ENCODE results near the gene C9orf78. TPM values are rescaled to one million over a fixed set of nuclear protein-coding genes. Genes with fewer than 3 reads are reported as not detected.

The C9orf78 gene
- total and polyA plus RNA-seq, 2 donors (not counting 1 experiment from before 2014, with no cell fraction given) = 39.8 to 88.6 TPM

DNA sequence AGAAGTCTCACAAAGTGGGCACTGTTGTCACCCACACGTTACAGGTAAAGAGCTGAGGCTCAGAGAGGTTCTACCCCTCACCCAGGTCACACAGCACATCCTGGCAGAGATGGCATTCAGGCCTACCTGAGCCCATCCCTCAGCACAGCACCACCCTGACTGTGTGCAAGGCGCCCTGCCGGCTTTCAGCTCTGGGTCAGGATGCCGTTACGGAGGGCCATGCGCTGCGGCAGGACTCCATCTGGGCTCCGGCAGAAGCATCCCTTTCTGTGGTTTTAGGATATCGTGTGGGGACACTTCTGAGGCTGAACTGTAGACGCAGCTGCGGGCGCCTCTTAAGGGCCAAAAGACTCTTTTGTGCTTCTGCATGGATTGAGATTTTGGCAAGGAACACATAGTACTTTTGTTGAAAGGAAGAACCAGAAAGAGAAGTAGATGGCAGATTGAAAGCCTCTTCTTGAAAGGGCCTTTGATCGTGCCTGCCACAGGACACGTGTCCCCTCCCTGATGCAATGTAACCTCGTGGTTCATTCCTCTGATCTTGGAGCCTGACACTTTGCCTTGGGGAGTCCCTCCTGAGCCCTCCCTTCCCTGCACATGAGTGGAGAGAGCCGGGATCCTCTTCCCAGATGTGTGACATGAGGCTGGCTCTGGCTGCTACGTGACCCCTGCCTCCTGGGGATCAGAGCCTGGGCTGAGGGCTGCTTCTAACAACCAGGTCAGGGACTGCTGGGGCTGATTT lies 31.5 kb upstream of the C9orf78 start:
- Histone ChIP-seq H3K4me1 (ENCODE audit: control insufficient read depth, extremely low read depth, insufficient read depth, low read length) (no peaks in the 10 kb centered on the region), H3K27ac (ENCODE audit: insufficient read depth, low read length) (no peak overlapping the region), H3K27me3 (ENCODE audit: control insufficient read depth, insufficient read depth, low read length) (no peaks in the 10 kb centered on the region), H3K36me3 (ENCODE audit: control insufficient read depth, insufficient read depth, low read length) (no peaks in the 10 kb centered on the region), H4K20me1 (ENCODE audit: control insufficient read depth, extremely low read depth, insufficient read depth, low read length) (no peaks in the 10 kb centered on the region), H3K79me2 (ENCODE audit: control insufficient read depth, insufficient read depth, low read length) (no peaks in the 10 kb centered on the region), H3K9ac (ENCODE audit: insufficient read depth, low read length) (no peak overlapping the region), H2AFZ (ENCODE audit: low read length) (no peak overlapping the region), H3K4me3 (replicated peaks in 1 of 4; ENCODE audit: control extremely low read depth in 1 of 4, insufficient read depth in 1 of 4, low read depth in 3 of 4, low read length in 4 of 4) (no peak overlapping the region), H3K9me3 (ENCODE audit: control insufficient read depth, insufficient read depth, low read depth, low read length) (no peaks in the 10 kb centered on the region), H3K4me2 (ENCODE audit: extremely low read depth, insufficient read depth, low read length) (no peak overlapping the region)
- DNase-seq (ENCODE audit: low read depth in 2 of 2) = no peak
- TF ChIP-seq, protein P1, sequence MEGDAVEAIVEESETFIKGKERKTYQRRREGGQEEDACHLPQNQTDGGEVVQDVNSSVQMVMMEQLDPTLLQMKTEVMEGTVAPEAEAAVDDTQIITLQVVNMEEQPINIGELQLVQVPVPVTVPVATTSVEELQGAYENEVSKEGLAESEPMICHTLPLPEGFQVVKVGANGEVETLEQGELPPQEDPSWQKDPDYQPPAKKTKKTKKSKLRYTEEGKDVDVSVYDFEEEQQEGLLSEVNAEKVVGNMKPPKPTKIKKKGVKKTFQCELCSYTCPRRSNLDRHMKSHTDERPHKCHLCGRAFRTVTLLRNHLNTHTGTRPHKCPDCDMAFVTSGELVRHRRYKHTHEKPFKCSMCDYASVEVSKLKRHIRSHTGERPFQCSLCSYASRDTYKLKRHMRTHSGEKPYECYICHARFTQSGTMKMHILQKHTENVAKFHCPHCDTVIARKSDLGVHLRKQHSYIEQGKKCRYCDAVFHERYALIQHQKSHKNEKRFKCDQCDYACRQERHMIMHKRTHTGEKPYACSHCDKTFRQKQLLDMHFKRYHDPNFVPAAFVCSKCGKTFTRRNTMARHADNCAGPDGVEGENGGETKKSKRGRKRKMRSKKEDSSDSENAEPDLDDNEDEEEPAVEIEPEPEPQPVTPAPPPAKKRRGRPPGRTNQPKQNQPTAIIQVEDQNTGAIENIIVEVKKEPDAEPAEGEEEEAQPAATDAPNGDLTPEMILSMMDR (conservative IDR thresholded peaks at IDR 0.05 in 1 of 2, IDR thresholded peaks at IDR 0.05 in 1 of 2; ENCODE audit: low read depth in 1 of 2, low read length in 2 of 2) = no peak
- TF ChIP-seq EZH2 (IDR thresholded peaks at IDR 0.05; ENCODE audit: low read length, missing control alignments) = no peak

DNA sequence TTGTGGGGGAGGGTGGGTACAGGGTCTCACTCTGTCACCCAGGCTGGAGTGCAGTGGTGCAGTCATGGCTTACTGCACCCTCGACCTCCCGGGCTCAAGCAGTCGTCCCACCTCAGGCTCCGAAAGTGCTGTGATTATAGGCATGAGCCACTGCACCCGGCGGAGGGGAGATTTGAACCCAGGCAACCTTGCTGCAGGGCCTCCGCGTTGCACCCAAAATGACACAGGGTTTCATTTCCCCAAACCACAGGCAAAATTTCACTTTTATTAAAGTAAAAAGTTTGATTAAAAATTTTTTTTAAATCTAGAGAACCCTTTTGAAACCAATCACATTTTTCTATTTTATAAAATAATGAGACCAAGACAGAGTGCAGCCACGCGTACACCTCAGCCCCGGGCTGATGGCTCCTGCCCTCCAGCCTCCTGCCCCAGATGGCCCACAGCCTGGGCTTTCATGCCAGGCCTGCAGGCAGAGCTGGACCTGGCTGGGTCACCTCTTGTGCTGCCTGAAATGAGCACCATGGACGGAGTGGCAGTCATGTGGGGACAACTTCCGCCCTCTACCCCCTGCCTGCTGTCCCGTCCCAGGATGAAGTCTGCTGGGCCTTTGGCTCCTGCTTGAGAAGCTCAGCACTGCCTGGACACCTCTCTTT lies 30.7 kb upstream of the C9orf78 start:
- TF ChIP-seq, protein P1 (conservative IDR thresholded peaks at IDR 0.05 in 1 of 2, IDR thresholded peaks at IDR 0.05 in 1 of 2; ENCODE audit: low read depth in 1 of 2, low read length in 2 of 2) = no peak
- TF ChIP-seq EZH2 (IDR thresholded peaks at IDR 0.05; ENCODE audit: low read length, missing control alignments) = no peak
- H4K20me1 ChIP-seq (ENCODE audit: control insufficient read depth, extremely low read depth, insufficient read depth, low read length) = no peaks in the 10 kb centered on the region
- no peak overlapping the region for H3K4me3 ChIP-seq (replicated peaks in 1 of 4; ENCODE audit: control extremely low read depth in 1 of 4, insufficient read depth in 1 of 4, low read depth in 3 of 4, low read length in 4 of 4)
- no peak for DNase-seq (ENCODE audit: low read depth in 2 of 2)
- no peaks in the 10 kb centered on the region for H3K36me3 ChIP-seq (ENCODE audit: control insufficient read depth, insufficient read depth, low read length)
- no peak overlapping the region for H2AFZ ChIP-seq (ENCODE audit: low read length)
- H3K27ac ChIP-seq (ENCODE audit: insufficient read depth, low read length) = no peak overlapping the region
- no peak overlapping the region for H3K4me2 ChIP-seq (ENCODE audit: extremely low read depth, insufficient read depth, low read length)
- no peak overlapping the region for H3K9ac ChIP-seq (ENCODE audit: insufficient read depth, low read length)
- H3K9me3 ChIP-seq (ENCODE audit: control insufficient read depth, insufficient read depth, low read depth, low read length) = no peaks in the 10 kb centered on the region
- H3K79me2 ChIP-seq (ENCODE audit: control insufficient read depth, insufficient read depth, low read length) = no peaks in the 10 kb centered on the region
- no peaks in the 10 kb centered on the region for H3K4me1 ChIP-seq (ENCODE audit: control insufficient read depth, extremely low read depth, insufficient read depth, low read length)
- no peaks in the 10 kb centered on the region for H3K27me3 ChIP-seq (ENCODE audit: control insufficient read depth, insufficient read depth, low read length)

- no peaks in the 10 kb centered on the region for H3K36me3 ChIP-seq (ENCODE audit: control insufficient read depth, insufficient read depth, low read length)
- no peaks in the 10 kb centered on the region for H3K79me2 ChIP-seq (ENCODE audit: control insufficient read depth, insufficient read depth, low read length)
- no peak overlapping the region for H3K4me2 ChIP-seq (ENCODE audit: extremely low read depth, insufficient read depth, low read length)
- no peaks in the 10 kb centered on the region for H3K27me3 ChIP-seq (ENCODE audit: control insufficient read depth, insufficient read depth, low read length)
- H3K9me3 ChIP-seq (ENCODE audit: control insufficient read depth, insufficient read depth, low read depth, low read length) = no peaks in the 10 kb centered on the region
- H3K4me3 ChIP-seq (replicated peaks in 1 of 4; ENCODE audit: control extremely low read depth in 1 of 4, insufficient read depth in 1 of 4, low read depth in 3 of 4, low read length in 4 of 4) = no peak overlapping the region
- no peaks in the 10 kb centered on the region for H3K4me1 ChIP-seq (ENCODE audit: control insufficient read depth, extremely low read depth, insufficient read depth, low read length)
- no peak overlapping the region for H3K9ac ChIP-seq (ENCODE audit: insufficient read depth, low read length)
- no peak for TF ChIP-seq EZH2 (IDR thresholded peaks at IDR 0.05; ENCODE audit: low read length, missing control alignments)
- TF ChIP-seq, protein P1 (conservative IDR thresholded peaks at IDR 0.05 in 1 of 2, IDR thresholded peaks at IDR 0.05 in 1 of 2; ENCODE audit: low read depth in 1 of 2, low read length in 2 of 2) = no peak
- H3K27ac ChIP-seq (ENCODE audit: insufficient read depth, low read length) = no peak overlapping the region
- no peak for DNase-seq (ENCODE audit: low read depth in 2 of 2)
- H2AFZ ChIP-seq (ENCODE audit: low read length) = no peak overlapping the region
- no peaks in the 10 kb centered on the region for H4K20me1 ChIP-seq (ENCODE audit: control insufficient read depth, extremely low read depth, insufficient read depth, low read length)
Observed at GRCh38 chr9:129864991-129865647, 30.0 kb upstream of the C9orf78 start.

Data from fibroblast of lung (primary cell).